Hepatocyte (in vitro differentiated cells): ENCODE data around the gene GRK2. TPM values are rescaled to one million over a fixed set of nuclear protein-coding genes. Genes with fewer than 3 reads are reported as not detected.

Experiments
- DNase-seq: peaks from one replicate; pipeline ENCODE4 v3.0.0-alpha.2; 2016; ENCODE audit warnings: low spot score
- H2AFZ ChIP-seq: fragments of 200-600 bp; sonication (generic); 2 replicates; pipeline ENCODE4 v1.6.0; 2016; ENCODE audit warnings: antibody characterized with exemption, mild to moderate bottlenecking
- H3K27ac ChIP-seq: fragments of 200-600 bp; sonication (generic); 2 replicates; pipeline ENCODE4 v1.5.1; 2016; ENCODE audit warnings: mild to moderate bottlenecking
- H3K27me3 ChIP-seq: fragments of 200-600 bp; sonication (generic); 2 replicates; pipeline ENCODE4 v1.6.1; 2016
- H3K36me3 ChIP-seq: fragments of 200-600 bp; sonication (generic); replicated peaks from 2 replicates; pipeline ENCODE4 v1.5.1; 2016; ENCODE audit warnings: low read depth; ENCODE audit not compliant: insufficient read depth
- H3K4me1 ChIP-seq: fragments of 200-600 bp; sonication (generic); 2 replicates; pipeline ENCODE4 v1.5.1; 2016; ENCODE audit warnings: mild to moderate bottlenecking, moderate library complexity; ENCODE audit not compliant: insufficient read depth
- H3K4me2 ChIP-seq: fragments of 200-600 bp; sonication (generic); 2 replicates; pipeline ENCODE4 v1.6.0; 2016
- H3K4me3 ChIP-seq: fragments of 200-600 bp; sonication (generic); 2 replicates; pipeline ENCODE4 v1.5.1; 2016; ENCODE audit warnings: mild to moderate bottlenecking
- H3K79me2 ChIP-seq: fragments of 200-600 bp; sonication (generic); 2 replicates; pipeline ENCODE4 v1.6.0; 2017; ENCODE audit warnings: mild to moderate bottlenecking
- H3K9me2 ChIP-seq: fragments of 200-600 bp; sonication (generic); replicated peaks from 2 replicates; pipeline ENCODE4 v1.6.0; 2017; ENCODE audit warnings: mild to moderate bottlenecking; ENCODE audit not compliant: insufficient read depth
- H3K9me3 ChIP-seq: fragments of 200-600 bp; sonication (generic); 2 replicates; pipeline ENCODE4 v1.5.1; 2016; ENCODE audit warnings: low read depth, mild to moderate bottlenecking
- H4K20me1 ChIP-seq: fragments of 200-600 bp; sonication (generic); 2 replicates; pipeline ENCODE4 v1.6.0; 2016; ENCODE audit warnings: mild to moderate bottlenecking; ENCODE audit not compliant: insufficient read depth, poor library complexity, severe bottlenecking
- CTCF ChIP-seq: fragments of 200-600 bp; sonication (generic); IDR thresholded peaks from 2 replicates; pipeline ENCODE4 v1.5.1; 2016; ENCODE audit warnings: antibody characterized with exemption, mild to moderate bottlenecking; ENCODE audit not compliant: poor library complexity
- EZH2 ChIP-seq: fragments of 200-600 bp; sonication (generic); IDR thresholded peaks from 2 replicates; pipeline ENCODE4 v1.6.1; 2016; ENCODE audit warnings: antibody characterized with exemption, mild to moderate bottlenecking, borderline replicate concordance
- EZH2phosphoT487 ChIP-seq: fragments of 200-600 bp; sonication (generic); IDR thresholded peaks from one replicate; pipeline ENCODE4 v1.6.1; 2018; ENCODE audit warnings: antibody characterized with exemption, mild to moderate bottlenecking, low read depth, moderate library complexity; ENCODE audit not compliant: unreplicated experiment, severe bottlenecking
- WGBS: methylation state at CpG from one replicate; pipeline ENCODE4 v1.1.6; 2016; ENCODE audit warnings: low lambda C conversion rate; ENCODE audit errors: missing lambda C conversion rate; 5-methylcytosine and 5-hydroxymethylcytosine counted together
- polyA plus RNA-seq: library from polyadenylated mRNA; unstranded; fragments of >200 nt; fragmentation: Nextera tagmentation; extraction: Ambion mirVana; gene quantifications from 2 replicates; pipeline ENCODE4 v1.2.1, GENCODE V29; 2016
- total RNA-seq: library from RNA; depleted of rRNA; stranded (reverse); fragments of >200 nt; gene quantifications from 2 replicates; pipeline ENCODE4 v1.2.3, GENCODE V29; 2014

The GRK2 gene
- total and polyA plus RNA-seq, 2 experiments from 2014 or later: 41.4 to 59.6 TPM

- no peak for DNase-seq
- Histone ChIP-seq H3K27me3 (no peaks in the 10 kb centered on the region), H3K9me2 (no peaks in the 10 kb centered on the region), H3K4me3 (no peak overlapping the region), H2AFZ (no peak overlapping the region), H3K27ac (peak overlapping the region; percentile 76), H4K20me1 (no peaks in the 10 kb centered on the region), H3K9me3 (no peaks in the 10 kb centered on the region), H3K36me3 (no peaks in the 10 kb centered on the region), H3K79me2 (no peaks in the 10 kb centered on the region), H3K4me2 (no peak overlapping the region), H3K4me1 (peaks cover 3% of the 10 kb centered on the region)
- 91% methylated on average over 11 of the region's 11 CpGs for WGBS
- no peak for TF ChIP-seq EZH2
- TF ChIP-seq CTCF: no peak
- no peak for TF ChIP-seq EZH2phosphoT487
Measured at GRCh38 chr11:67313125-67313890, 47.0 kb downstream of the GRK2 start.

- H2AFZ ChIP-seq: no peak overlapping the region
- H3K4me2 ChIP-seq: no peak overlapping the region
- no peak overlapping the region for H3K4me3 ChIP-seq
- TF ChIP-seq EZH2 (no peak), EZH2phosphoT487 (no peak), CTCF (no peak)
- peaks cover 3% of the 10 kb centered on the region for H3K4me1 ChIP-seq
- no peaks in the 10 kb centered on the region for H4K20me1 ChIP-seq
- peaks cover 6% of the 10 kb centered on the region for H3K79me2 ChIP-seq
- WGBS: 87% methylated on average over 2 of the region's 2 CpGs
- H3K9me3 ChIP-seq: no peaks in the 10 kb centered on the region
- H3K9me2 ChIP-seq: no peaks in the 10 kb centered on the region
- no peaks in the 10 kb centered on the region for H3K27me3 ChIP-seq
- no peak overlapping the region for H3K27ac ChIP-seq
- no peak for DNase-seq
- no peaks in the 10 kb centered on the region for H3K36me3 ChIP-seq
Measured at GRCh38 chr11:67314218-67314617, 47.9 kb downstream of the GRK2 start.

- Histone ChIP-seq H3K27ac (no peak overlapping the region), H3K4me2 (no peak overlapping the region), H3K27me3 (no peaks in the 10 kb centered on the region), H3K9me2 (no peaks in the 10 kb centered on the region), H3K9me3 (no peaks in the 10 kb centered on the region), H3K36me3 (no peaks in the 10 kb centered on the region), H2AFZ (no peak overlapping the region), H4K20me1 (no peaks in the 10 kb centered on the region), H3K79me2 (peaks cover 15% of the 10 kb centered on the region), H3K4me1 (peaks cover 3% of the 10 kb centered on the region), H3K4me3 (no peak overlapping the region)
- 91% methylated on average over 9 of the region's 9 CpGs for WGBS
- TF ChIP-seq CTCF: no peak
- no peak for TF ChIP-seq EZH2
- no peak for TF ChIP-seq EZH2phosphoT487
- no peak for DNase-seq
Measured at GRCh38 chr11:67315325-67315909, 49.1 kb downstream of the GRK2 start.
